Upper lobe of left lung (tissue), 6 donors: Measurements from ENCODE around the gene LENEP. TPM values are rescaled to one million over a fixed set of nuclear protein-coding genes. Genes with fewer than 3 reads are reported as not detected.

ENCODE experiments used
- ATAC-seq, 2 donors: fragments of 200-7000 bp; cut with Tn5 transposase; one replicate each; pipeline ENCODE4 v1.9.1; 2022; ENCODE audit warnings: mild to moderate bottlenecking in 2 of 2, moderate library complexity in 2 of 2; ENCODE audit not compliant: low FRiP score in 2 of 2
- DNase-seq, 2 donors: peaks; one replicate each; pipeline ENCODE4 v3.0.0-alpha.2; 2019 to 2020
- H3K27ac ChIP-seq, 4 donors: fragments of 200-600 bp; sonication (generic); one replicate each; pipeline ENCODE4 v1.5.1; 2016 to 2019
- H3K27me3 ChIP-seq, 4 donors: fragments of 200-600 bp; sonication (generic); one replicate each; pipeline ENCODE4 v1.5.1; 2017 to 2019
- H3K36me3 ChIP-seq, 4 donors: fragments of 200-600 bp; sonication (generic); one replicate each; pipeline ENCODE4 v1.5.1; 2016 to 2019
- H3K4me1 ChIP-seq, 4 donors: fragments of 200-600 bp; sonication (generic); one replicate each; pipeline ENCODE4 v1.5.1; 2018 to 2019
- H3K4me3 ChIP-seq, 4 donors: fragments of 200-600 bp; sonication (generic); one replicate each; pipeline ENCODE4 v1.5.1; 2017 to 2019; ENCODE audit warnings: mild to moderate bottlenecking in 2 of 4, moderate library complexity in 1 of 4
- H3K9me3 ChIP-seq, 4 donors: fragments of 200-600 bp; sonication (generic); one replicate each; pipeline ENCODE4 v1.5.1; 2018 to 2019
- CTCF ChIP-seq, 6 experiments: fragments of 450-650 bp in 4 of 6; fragments of 200-600 bp in 2 of 6; sonication (generic) in 2 of 6; IDR thresholded peaks; one replicate each; pipeline ENCODE4 v1.5.1; 2016 to 2019; ENCODE audit warnings: antibody characterized with exemption in 6 of 6
- EP300 ChIP-seq, 4 donors: sonication (generic); formaldehyde crosslinking; IDR thresholded peaks; one replicate each; pipeline ENCODE4 v1.5.1; 2017; ENCODE audit warnings: antibody characterized with exemption in 4 of 4, control low read depth in 2 of 4
- POLR2A ChIP-seq, 4 donors: fragments of 450-650 bp; IDR thresholded peaks; one replicate each; pipeline ENCODE4 v1.5.1; 2016 to 2017; ENCODE audit warnings: antibody characterized with exemption in 4 of 4, mild to moderate bottlenecking in 2 of 4
- POLR2AphosphoS5 ChIP-seq, 2 donors: sonication (generic); formaldehyde crosslinking; IDR thresholded peaks; one replicate each; pipeline ENCODE4 v1.5.1; 2017; ENCODE audit warnings: antibody characterized with exemption in 2 of 2
- WGBS, 2 donors: methylation state at CpG; one replicate each; pipeline ENCODE4 v1.1.5; 2017 to 2018; 5-methylcytosine and 5-hydroxymethylcytosine counted together
- total RNA-seq, 6 donors: library from RNA; depleted of rRNA in 4 of 6; stranded (reverse); fragments of >200 nt in 4 of 6; gene quantifications; one replicate each; pipeline versions ENCODE4 v1.1.0 to v1.2.1, GENCODE V29; 2016 to 2021
- donor health status: DM: no; HTN: no; CAD: no; lungs with moderate emphysema.
- donor health status: DM: no; HTN: yes; CAD: no; lungs with severe emphysema.

LENEP gene
- total RNA-seq, 6 donors from 2014 or later, result 0.57 to 1.0 TPM; not detected in 4

- H3K9me3 ChIP-seq, result no peaks in the 10 kb centered on the region
- peak in 1 of 2 donors; percentile 88 for DNase-seq
- peaks cover 4 to 37% (median 27%) of the 10 kb centered on the region in 4 donors for H3K36me3 ChIP-seq
- H3K4me1 ChIP-seq, result peaks cover 62 to 85% (median 76%) of the 10 kb centered on the region in 4 donors
- whole genome bisulfite sequencing, 2 donors, result 7 to 16% methylated on average over 6 to 9 of the region's 9 CpGs
- peak; percentile 35 to 63 for ATAC-seq
- TF ChIP-seq CTCF (IDR thresholded peaks at IDR 0.05), result no peak
- TF ChIP-seq POLR2A (IDR thresholded peaks at IDR 0.05), result peak in 1 of 4 donors; percentile 55
- TF ChIP-seq POLR2AphosphoS5 (IDR thresholded peaks at IDR 0.05), result peak; percentile 20 to 24
- no peak overlapping the region for H3K4me3 ChIP-seq
- no peaks in the 10 kb centered on the region for H3K27me3 ChIP-seq
- H3K27ac ChIP-seq, result peak overlapping the region; percentile 93 to 100 (median 96)
Measured at GRCh38 chr1:155012026-155012546, 18.7 kb downstream of the LENEP start.

- 72 to 81% methylated on average over 2 to 3 of the region's 3 CpGs for WGBS, 2 donors
- H3K4me3 ChIP-seq, result no peak overlapping the region
Measured at GRCh38 chr1:155012776-155013602, 19.6 kb downstream of the LENEP start.

GRCh38 chr1:155013632-155014031 is 20.2 kb downstream of the LENEP start:
- Histone ChIP-seq H3K36me3 (peaks cover 4 to 37% (median 27%) of the 10 kb centered on the region in 4 donors), H3K9me3 (no peaks in the 10 kb centered on the region), H3K27me3 (no peaks in the 10 kb centered on the region), H3K27ac (peak overlapping the region in 3 of 4 donors; percentile 96 to 100 (median 96)), H3K4me1 (peaks cover 61 to 85% (median 77%) of the 10 kb centered on the region in 4 donors), H3K4me3 (no peak overlapping the region)
- no peak for ATAC-seq
- WGBS, 2 donors, result 21 to 39% methylated on average over 6 to 7 of the region's 8 CpGs
- DNase-seq, result no peak
- TF ChIP-seq POLR2AphosphoS5 (IDR thresholded peaks at IDR 0.05), result no peak
- TF ChIP-seq CTCF (IDR thresholded peaks at IDR 0.05), result no peak
- no peak for TF ChIP-seq EP300 (IDR thresholded peaks at IDR 0.05)
- no peak for TF ChIP-seq POLR2A (IDR thresholded peaks at IDR 0.05)

More at GRCh38 chr1:155012776-155013602, 19.6 kb downstream of the LENEP start:
- TF ChIP-seq EP300 (IDR thresholded peaks at IDR 0.05) (no peak), POLR2A (IDR thresholded peaks at IDR 0.05) (no peak), CTCF (IDR thresholded peaks at IDR 0.05) (no peak), POLR2AphosphoS5 (IDR thresholded peaks at IDR 0.05) (no peak)
- H3K9me3 ChIP-seq, result no peaks in the 10 kb centered on the region
- peaks cover 4 to 37% (median 27%) of the 10 kb centered on the region in 4 donors for H3K36me3 ChIP-seq
- H3K27me3 ChIP-seq, result no peaks in the 10 kb centered on the region
- peaks cover 60 to 85% (median 76%) of the 10 kb centered on the region in 4 donors for H3K4me1 ChIP-seq
- H3K27ac ChIP-seq, result peak overlapping the region; percentile 30 to 100 (median 96)
- DNase-seq (no peak), ATAC-seq (no peak)

- Histone ChIP-seq H3K4me3 (no peak overlapping the region), H3K36me3 (peaks cover 4 to 37% (median 27%) of the 10 kb centered on the region in 4 donors), H3K9me3 (no peaks in the 10 kb centered on the region), H3K27ac (peak overlapping the region in 2 of 4 donors; percentile 8 to 96), H3K4me1 (peaks cover 67 to 76% (median 71%) of the 10 kb centered on the region in 4 donors), H3K27me3 (no peaks in the 10 kb centered on the region)
- WGBS, 2 donors, result 88 to 94% methylated on average over 9 to 30 of the region's 31 CpGs
- TF ChIP-seq CTCF (IDR thresholded peaks at IDR 0.05), result no peak
- no peak for TF ChIP-seq POLR2A (IDR thresholded peaks at IDR 0.05)
- TF ChIP-seq EP300 (IDR thresholded peaks at IDR 0.05), result no peak
- TF ChIP-seq POLR2AphosphoS5 (IDR thresholded peaks at IDR 0.05), result no peak
- DNase-seq (peak in 1 of 2 donors; percentile 79), ATAC-seq (no peak)
Measured at GRCh38 chr1:155014709-155015508, 21.5 kb downstream of the LENEP start.
